ENCODE results near the gene USP48. TPM values are rescaled to one million over a fixed set of nuclear protein-coding genes. Genes with fewer than 3 reads are reported as not detected.

The USP48 gene
- total RNA-seq, 1 experiment from 2014 or later, result 84.8 TPM

DNA sequence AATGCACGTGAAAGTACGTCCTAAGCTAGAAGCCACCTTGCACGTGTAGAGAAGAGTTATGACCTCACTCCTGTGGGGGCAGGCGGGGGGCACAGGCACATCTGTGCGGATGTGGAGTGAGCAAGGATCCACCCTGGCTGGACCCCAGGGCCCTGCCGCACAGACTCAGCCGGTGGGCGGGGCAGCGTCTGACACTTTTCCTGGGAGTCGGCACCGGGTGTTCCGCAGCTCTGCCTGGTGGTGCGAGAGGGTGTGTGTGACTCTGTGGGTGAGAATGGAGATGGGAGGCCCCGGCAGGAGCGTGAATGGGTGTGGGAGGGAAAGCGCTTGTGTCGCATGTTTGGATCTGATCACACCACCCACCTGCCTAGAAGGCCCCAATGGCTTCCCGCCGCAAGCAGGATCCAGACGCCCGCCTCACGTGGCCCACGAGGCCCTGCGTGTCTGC, 143.3 kb downstream of the USP48 start:
- no peak overlapping the region for H3K4me3 Mint-ChIP-seq
- H3K4me1 Mint-ChIP-seq, result peaks cover 28 to 37% of the 10 kb centered on the region in 2 experiments
- H2BK12ac ChIP-seq (ENCODE audit: insufficient read length, low read depth, low read length), result no peak overlapping the region
- H2AK5ac ChIP-seq (ENCODE audit: insufficient read length, low read length), result no peak overlapping the region
- no peak overlapping the region for H3K4ac ChIP-seq (ENCODE audit: low read depth, low read length)
- no peak overlapping the region for H3K23ac ChIP-seq (ENCODE audit: insufficient read length, low read depth, low read length)
- no peaks in the 10 kb centered on the region; the same call in none of the 2 replicates for H3K27me3 Mint-ChIP-seq (ENCODE audit: low read depth)
- no peaks in the 10 kb centered on the region for H4K20me1 ChIP-seq (ENCODE audit: control insufficient read depth, insufficient read depth, insufficient read length)
- no peaks in the 10 kb centered on the region for H3K79me2 ChIP-seq (ENCODE audit: insufficient read depth, low read length)
- no peak overlapping the region for H4K91ac ChIP-seq (ENCODE audit: insufficient read length, low read depth, low read length)
- H2BK120ac ChIP-seq (ENCODE audit: low read depth, low read length, poor library complexity, severe bottlenecking), result no peak overlapping the region
- no peaks in the 10 kb centered on the region for H3K27me3 ChIP-seq (ENCODE audit: insufficient read depth, low read length)
- H3K14ac ChIP-seq (ENCODE audit: insufficient read depth, low read length), result no peak overlapping the region
- no peaks in the 10 kb centered on the region; the same call in 1 of the 2 replicates for H3K4me1 ChIP-seq (ENCODE audit: insufficient read depth, low read length)
- no CpG with 5 or more reads among the region's 24 CpGs for WGBS (ENCODE audit: extremely low coverage, insufficient read length, low lambda C conversion rate)
- H3K4me2 ChIP-seq (ENCODE audit: insufficient read depth, insufficient read length, low read length), result no peak overlapping the region
- no peak overlapping the region for H3K27ac Mint-ChIP-seq
- H2BK15ac ChIP-seq (ENCODE audit: low read depth, low read length), result no peak overlapping the region
- no peaks in the 10 kb centered on the region for H3K79me1 ChIP-seq (ENCODE audit: insufficient read depth, low read depth, low read length, poor library complexity, severe bottlenecking)
- no peak overlapping the region for H2BK5ac ChIP-seq (ENCODE audit: insufficient read length, low read length)
- H2BK20ac ChIP-seq (ENCODE audit: low read depth, low read length, poor library complexity, severe bottlenecking), result no peak overlapping the region
- no peak overlapping the region for H3K56ac ChIP-seq (ENCODE audit: insufficient read length, low read depth, low read length)
- no peaks in the 10 kb centered on the region for H3K9me3 Mint-ChIP-seq
- H3K36me3 Mint-ChIP-seq (ENCODE audit: insufficient read depth in 1 of 3, low read depth in 3 of 3), result no peaks in the 10 kb centered on the region
- TF ChIP-seq, protein P1, sequence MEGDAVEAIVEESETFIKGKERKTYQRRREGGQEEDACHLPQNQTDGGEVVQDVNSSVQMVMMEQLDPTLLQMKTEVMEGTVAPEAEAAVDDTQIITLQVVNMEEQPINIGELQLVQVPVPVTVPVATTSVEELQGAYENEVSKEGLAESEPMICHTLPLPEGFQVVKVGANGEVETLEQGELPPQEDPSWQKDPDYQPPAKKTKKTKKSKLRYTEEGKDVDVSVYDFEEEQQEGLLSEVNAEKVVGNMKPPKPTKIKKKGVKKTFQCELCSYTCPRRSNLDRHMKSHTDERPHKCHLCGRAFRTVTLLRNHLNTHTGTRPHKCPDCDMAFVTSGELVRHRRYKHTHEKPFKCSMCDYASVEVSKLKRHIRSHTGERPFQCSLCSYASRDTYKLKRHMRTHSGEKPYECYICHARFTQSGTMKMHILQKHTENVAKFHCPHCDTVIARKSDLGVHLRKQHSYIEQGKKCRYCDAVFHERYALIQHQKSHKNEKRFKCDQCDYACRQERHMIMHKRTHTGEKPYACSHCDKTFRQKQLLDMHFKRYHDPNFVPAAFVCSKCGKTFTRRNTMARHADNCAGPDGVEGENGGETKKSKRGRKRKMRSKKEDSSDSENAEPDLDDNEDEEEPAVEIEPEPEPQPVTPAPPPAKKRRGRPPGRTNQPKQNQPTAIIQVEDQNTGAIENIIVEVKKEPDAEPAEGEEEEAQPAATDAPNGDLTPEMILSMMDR (conservative IDR thresholded peaks at IDR 0.05), result no peak
- DNase-seq, result no peak
- H3K9ac ChIP-seq (ENCODE audit: extremely low read depth, insufficient read length, low read length), result no peak overlapping the region
- no peak overlapping the region for H3K18ac ChIP-seq (ENCODE audit: insufficient read length, low read depth, low read length)
- H3K27ac ChIP-seq (ENCODE audit: insufficient read length, low read depth, low read length), result no peak overlapping the region
- H3T11ph ChIP-seq (ENCODE audit: low read length), result no peak overlapping the region
- no peak overlapping the region for H4K8ac ChIP-seq (replicated peaks; ENCODE audit: insufficient read length, low read depth, low read length)
- H3K23me2 ChIP-seq (ENCODE audit: insufficient read length, low read depth, low read length, poor library complexity, severe bottlenecking), result no peaks in the 10 kb centered on the region
- no peak overlapping the region for H2AFZ ChIP-seq (ENCODE audit: low read length)
- no peaks in the 10 kb centered on the region for H3K9me3 ChIP-seq (ENCODE audit: control insufficient read depth, low read depth, low read length)
- no peak overlapping the region for H4K5ac ChIP-seq (ENCODE audit: insufficient read length, low read depth, low read length)
